Mucosa of descending colon (tissue), 3 donors: ENCODE results near the gene POLR1A. TPM values are rescaled to one million over a fixed set of nuclear protein-coding genes. Genes with fewer than 3 reads are reported as not detected.

Source experiments
- ATAC-seq: fragments of 200-7000 bp; cut with Tn5 transposase; one replicate; pipeline ENCODE4 v1.9.1; 2020; ENCODE audit warnings: mild to moderate bottlenecking, moderate library complexity
- DNase-seq, 3 donors: peaks; one replicate each; pipeline ENCODE4 v3.0.0-alpha.2; 2020
- H3K36me3 ChIP-seq: fragments of 200-600 bp; one replicate; pipeline ENCODE4 v1.8.0; 2021; ENCODE audit warnings: low read depth, mild to moderate bottlenecking
- H3K4me1 ChIP-seq: fragments of 200-600 bp; one replicate; pipeline ENCODE4 v1.8.0; 2021; ENCODE audit warnings: low read depth, mild to moderate bottlenecking
- H3K4me3 ChIP-seq: fragments of 200-600 bp; one replicate; pipeline ENCODE4 v1.8.0; 2021; ENCODE audit warnings: mild to moderate bottlenecking
- H3K9me3 ChIP-seq: fragments of 200-600 bp; one replicate; pipeline ENCODE4 v1.8.0; 2021; ENCODE audit warnings: mild to moderate bottlenecking
- CTCF ChIP-seq: fragments of 200-600 bp; IDR thresholded peaks from one replicate; pipeline ENCODE4 v1.8.0; 2022; ENCODE audit warnings: antibody characterized with exemption, mild to moderate bottlenecking
- intact Hi-C, 2 donors: fragments of 100-400 bp; cut with DNase I in 1 of 2; cut with micrococcal nuclease in 1 of 2; formaldehyde crosslinking; loops; one replicate each; pipeline versions ENCODE4 v1.11.0 to v1.11.1; 2022; cut with DNase I, micrococcal nuclease
- total RNA-seq, 3 donors: library from RNA; stranded (reverse); fragmentation: NEBNext Ultra II Directional in 2 of 3; extraction: Animal tissue kit (Norgen Biotek cat#: 25700) in 2 of 3; gene quantifications; one replicate each; pipeline versions ENCODE4 v1.2.1 to v1.2.4, GENCODE V29; 2021 to 2023
- donor health status: DM: no; HTN: no; CAD: no; lungs with moderate emphysema.
- donor health status: DM: no; HTN: no; CAD: no.
- donor health status: DM: no; HTN: yes; CAD: no.

Gene POLR1A
- total RNA-seq, 3 donors from 2014 or later: 22.8 to 29.3 (median 24.3) TPM

GRCh38 chr2:86052265-86052664 is 53.4 kb downstream of the POLR1A start:
- H3K9me3 ChIP-seq: no peaks in the 10 kb centered on the region
- H3K4me3 ChIP-seq: no peak overlapping the region
- H3K36me3 ChIP-seq: no peaks in the 10 kb centered on the region
- no peak for DNase-seq
- TF ChIP-seq CTCF: no peak
- no peaks in the 10 kb centered on the region for H3K4me1 ChIP-seq
- intact Hi-C loops: no loop called here
- ATAC-seq: no peak

- DNase-seq: no peak
- H3K9me3 ChIP-seq: no peaks in the 10 kb centered on the region
- H3K36me3 ChIP-seq: no peaks in the 10 kb centered on the region
- no peaks in the 10 kb centered on the region for H3K4me1 ChIP-seq
- no peak for TF ChIP-seq CTCF
- no peak for ATAC-seq
- H3K4me3 ChIP-seq: no peak overlapping the region
- intact Hi-C loops: no loop called here
Observed at GRCh38 chr2:86050301-86050700, 55.4 kb downstream of the POLR1A start.

- TF ChIP-seq CTCF: no peak
- DNase-seq (no peak), ATAC-seq (no peak)
- no peaks in the 10 kb centered on the region for H3K4me1 ChIP-seq
- no peaks in the 10 kb centered on the region for H3K9me3 ChIP-seq
- H3K36me3 ChIP-seq: no peaks in the 10 kb centered on the region
- no peak overlapping the region for H3K4me3 ChIP-seq
- intact Hi-C loops: no loop called here
Observed at GRCh38 chr2:86049529-86049928, 56.2 kb downstream of the POLR1A start.

GRCh38 chr2:86048888-86049287 is 56.8 kb downstream of the POLR1A start:
- intact Hi-C loops: no loop called here
- Histone ChIP-seq H3K4me3 (no peak overlapping the region), H3K36me3 (no peaks in the 10 kb centered on the region), H3K4me1 (no peaks in the 10 kb centered on the region), H3K9me3 (no peaks in the 10 kb centered on the region)
- DNase-seq: no peak
- no peak for ATAC-seq
- TF ChIP-seq CTCF: no peak

GRCh38 chr2:86048383-86048701 is 57.3 kb downstream of the POLR1A start:
- DNase-seq: no peak
- Histone ChIP-seq H3K4me1 (no peaks in the 10 kb centered on the region), H3K36me3 (no peaks in the 10 kb centered on the region), H3K4me3 (no peak overlapping the region), H3K9me3 (no peaks in the 10 kb centered on the region)
- TF ChIP-seq CTCF: no peak
- no peak for ATAC-seq
- intact Hi-C loops: no loop called here

- no peak for TF ChIP-seq CTCF
- DNase-seq (no peak), ATAC-seq (no peak)
- intact Hi-C loops: no loop called here
- Histone ChIP-seq H3K4me1 (no peaks in the 10 kb centered on the region), H3K4me3 (no peak overlapping the region), H3K9me3 (no peaks in the 10 kb centered on the region), H3K36me3 (no peaks in the 10 kb centered on the region)
Observed at GRCh38 chr2:86047575-86048382, 57.9 kb downstream of the POLR1A start.
